Endothelial cell of umbilical vein (primary cell): ENCODE measurements around the gene EIF2B5. TPM values are rescaled to one million over a fixed set of nuclear protein-coding genes. Genes with fewer than 3 reads are reported as not detected.

Source experiments
- BruUV-seq: library from RNA; stranded (reverse); fragments of 400-500 nt; replicated peaks from 2 replicates; lab custom pipeline; 2021; lab: Mats Ljungman, UMichigan
- CTCF ChIA-PET: fragments of 300-600, 350-600 bp; sonication (Branson Sonifier 250); formaldehyde crosslinking; loops from one replicate; lab custom pipeline; 2021; ENCODE audit warnings: antibody characterized with exemption, inconsistent platforms; lab: Charles Lee
- POLR2A ChIA-PET: fragments of 300-600, 350-600 bp; sonication (Branson Sonifier 250); formaldehyde crosslinking; loops from one replicate; lab custom pipeline; 2021; ENCODE audit warnings: antibody characterized with exemption, inconsistent platforms; lab: Charles Lee
- DNase-seq: peaks from one replicate; pipeline ENCODE4 v3.0.0-alpha.2; 2011; ENCODE audit warnings: low read depth, low spot score
- FAIRE-seq: peaks from 2 replicates; lab custom pipeline; 2011; peaks lifted over from hg19 to GRCh38; lab: Jason Lieb, UNC
- H2AFZ ChIP-seq: 2 replicates; pipeline ENCODE4 v1.6.0; 2012; ENCODE audit warnings: low read depth, low read length, control low read depth, inconsistent platforms
- H3K27ac ChIP-seq: 2 replicates; pipeline ENCODE4 v1.5.1; 2011; ENCODE audit warnings: low read depth, mild to moderate bottlenecking, control low read depth, low read length, moderate library complexity; ENCODE audit not compliant: insufficient read depth
- H3K27me3 ChIP-seq, 2 experiments: 2 replicates each; pipeline versions ENCODE4 v1.6.0 to v1.6.1; 2011; ENCODE audit warnings: low read length in 2 of 2, mixed read lengths in 1 of 2; ENCODE audit not compliant: control insufficient read depth in 2 of 2, insufficient read depth in 2 of 2
- H3K36me3 ChIP-seq, 2 experiments: 2 replicates in 1 of 2; 3 replicates in 1 of 2; pipeline ENCODE4 v1.5.1; 2011; ENCODE audit warnings: low read length in 2 of 2, mild to moderate bottlenecking in 1 of 2, moderate library complexity in 1 of 2; ENCODE audit not compliant: control insufficient read depth in 2 of 2, insufficient read depth in 2 of 2; ENCODE audit errors: extremely low read depth in 1 of 2
- H3K4me1 ChIP-seq: 3 replicates; pipeline ENCODE4 v1.5.1; 2011; ENCODE audit warnings: mild to moderate bottlenecking, low read length; ENCODE audit not compliant: control insufficient read depth, insufficient read depth; ENCODE audit errors: extremely low read depth
- H3K4me2 ChIP-seq: 2 replicates; pipeline ENCODE4 v1.6.1; 2011; ENCODE audit warnings: low read length, control low read depth, mixed read lengths; ENCODE audit not compliant: insufficient read depth
- H3K4me3 ChIP-seq, 3 experiments: fragments of 200-600 bp in 1 of 3; sonication (generic), shearing (Covaris generic) in 1 of 3; replicated peaks in 1 of 3; 2 replicates each; pipeline ENCODE4 v1.5.1; 2011 to 2016; ENCODE audit warnings: control low read depth in 3 of 3, low read length in 3 of 3, mild to moderate bottlenecking in 2 of 3, inconsistent platforms in 1 of 3, low read depth in 1 of 3, moderate library complexity in 1 of 3; ENCODE audit not compliant: insufficient read depth in 1 of 3
- H3K79me2 ChIP-seq: 2 replicates; pipeline ENCODE4 v1.6.0; 2012; ENCODE audit warnings: low read length, inconsistent platforms; ENCODE audit not compliant: control insufficient read depth, insufficient read depth
- H3K9ac ChIP-seq: replicated peaks from 2 replicates; pipeline ENCODE3; 2011; ENCODE audit warnings: low read length, control low read depth; ENCODE audit not compliant: insufficient read depth; ENCODE audit errors: extremely low read depth
- H3K9me1 ChIP-seq: replicated peaks from 3 replicates; pipeline ENCODE4 v1.6.0; 2011; ENCODE audit warnings: mild to moderate bottlenecking, low read length; ENCODE audit not compliant: control insufficient read depth, insufficient read depth; ENCODE audit errors: extremely low read depth
- H3K9me3 ChIP-seq: replicated peaks from 2 replicates; pipeline ENCODE4 v1.5.1; 2012; ENCODE audit warnings: low read length, inconsistent platforms; ENCODE audit not compliant: control insufficient read depth, insufficient read depth
- H4K20me1 ChIP-seq: replicated peaks from 2 replicates; pipeline ENCODE3; 2011; ENCODE audit warnings: mild to moderate bottlenecking, low read length; ENCODE audit not compliant: control insufficient read depth, insufficient read depth; ENCODE audit errors: extremely low read depth
- EZH2 ChIP-seq: IDR thresholded peaks from 2 replicates; pipeline ENCODE4 v1.6.1; 2012; ENCODE audit warnings: borderline replicate concordance, low read depth, mild to moderate bottlenecking, moderate library complexity, low read length, inconsistent platforms; ENCODE audit not compliant: severe bottlenecking
- JUN ChIP-seq: IDR thresholded peaks from 2 replicates; pipeline ENCODE4 v1.6.1; 2011; ENCODE audit warnings: borderline replicate concordance, low read depth; ENCODE audit not compliant: insufficient read length, insufficient read depth
- MYC ChIP-seq: IDR thresholded peaks from one replicate; pipeline ENCODE4 v1.6.1; 2011; ENCODE audit warnings: mild to moderate bottlenecking, low read depth, low read length
- POLR2A ChIP-seq: IDR thresholded peaks from 2 replicates; pipeline ENCODE4 v1.6.1; 2012; ENCODE audit warnings: low read depth, mild to moderate bottlenecking, control low read depth, low read length
- POLR2AphosphoS5 ChIP-seq: IDR thresholded peaks from 2 replicates; pipeline ENCODE4 v1.6.1; 2012; ENCODE audit warnings: low read depth, mild to moderate bottlenecking, control low read depth, low read length, moderate library complexity; ENCODE audit not compliant: insufficient read depth
- dilution Hi-C: fragments of 300-500 bp; cut with MboI; formaldehyde crosslinking; loops from one replicate; pipeline ENCODE4 v1.15.0; 2019; ENCODE audit warnings: low sequenced_read_pairs; ENCODE audit not compliant: extremely low pct_ligation_motif_present
- intact Hi-C: fragments of 100-400 bp; cut with micrococcal nuclease; formaldehyde crosslinking; loops from one replicate; pipeline ENCODE4 v1.10.0; 2022
- polyA plus RNA-seq, 4 experiments: library from polyadenylated mRNA; depleted of rRNA in 3 of 4; stranded (reverse) in 3 of 4; unstranded in 1 of 4; fragments of >200 nt; gene quantifications; 2 replicates each; pipeline versions ENCODE4 v1.2.1 to v1.2.3, GENCODE V29; 2011 to 2012; ENCODE audit warnings: missing spikeins in 1 of 4
- total RNA-seq: library from RNA; stranded (reverse); gene quantifications from 2 replicates; pipeline ENCODE4 v1.2.3, GENCODE V29; 2021
- TF ChIP-seq, protein P1 (sequence below), 2 donors: IDR thresholded peaks; 1 replicate in 1 of 2; 2 replicates in 1 of 2; pipeline ENCODE4 v1.5.1; 2011; ENCODE audit warnings: low read length in 2 of 2, mild to moderate bottlenecking in 2 of 2, moderate library complexity in 2 of 2, control low read depth in 1 of 2, inconsistent platforms in 1 of 2, low read depth in 1 of 2; ENCODE audit not compliant: insufficient read depth in 1 of 2; ENCODE audit errors: extremely low read depth in 1 of 2
- TF ChIP-seq, protein P2 (sequence below): IDR thresholded peaks from 2 replicates; pipeline ENCODE4 v1.6.1; 2011; ENCODE audit not compliant: insufficient read depth, insufficient read length

The EIF2B5 gene
- total and polyA plus RNA-seq, 2 donors (not counting 3 experiments of a cell fraction or from before 2014, with no cell fraction given): 42.7 to 44.7 TPM

DNA sequence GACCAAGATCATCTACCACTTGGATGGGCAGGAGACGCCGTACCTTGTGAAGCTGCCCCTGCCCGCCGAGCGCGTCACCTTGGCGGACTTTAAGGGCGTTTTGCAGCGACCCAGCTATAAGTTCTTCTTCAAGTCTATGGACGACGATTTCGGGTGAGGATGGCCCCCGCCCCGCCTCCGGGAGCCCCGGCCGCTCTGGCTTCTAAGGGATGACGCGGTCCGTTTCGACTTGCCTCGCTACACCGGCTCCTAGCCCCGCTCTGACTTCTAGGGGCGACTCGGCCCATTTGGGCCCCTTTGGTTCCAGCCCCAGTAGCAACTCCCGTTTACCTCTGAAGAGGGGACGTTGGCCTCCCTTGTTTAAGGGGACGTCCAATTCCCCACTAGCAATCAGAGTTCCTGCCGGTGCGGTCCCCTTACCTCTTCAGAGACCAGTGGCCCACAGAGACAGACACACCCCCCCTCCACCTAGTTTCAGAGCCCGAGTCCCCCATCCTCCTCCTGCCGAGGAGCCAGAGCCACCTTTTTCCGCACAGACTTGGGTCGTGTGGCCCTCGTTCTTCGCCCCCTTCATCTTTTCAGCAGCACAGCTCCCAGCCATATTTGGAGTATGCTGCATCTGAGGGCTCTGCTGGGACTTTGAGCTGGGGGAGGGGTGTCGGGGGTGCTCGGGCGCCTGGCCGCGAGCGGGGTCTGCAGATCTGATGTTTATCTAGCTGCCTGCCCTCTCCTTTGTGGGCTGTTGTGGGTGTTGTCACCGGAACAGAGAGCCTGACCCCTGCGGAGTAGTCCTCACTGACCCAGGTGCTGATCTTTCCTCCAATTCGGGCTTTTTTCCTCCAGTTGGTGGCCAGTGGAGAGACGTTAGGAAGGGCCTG is 20.7 kb downstream of the EIF2B5 start:
- TF ChIP-seq JUN (no peak), POLR2AphosphoS5 (no peak), MYC (no peak), EZH2 (no peak), POLR2A (no peak)
- TF ChIP-seq, protein P1, sequence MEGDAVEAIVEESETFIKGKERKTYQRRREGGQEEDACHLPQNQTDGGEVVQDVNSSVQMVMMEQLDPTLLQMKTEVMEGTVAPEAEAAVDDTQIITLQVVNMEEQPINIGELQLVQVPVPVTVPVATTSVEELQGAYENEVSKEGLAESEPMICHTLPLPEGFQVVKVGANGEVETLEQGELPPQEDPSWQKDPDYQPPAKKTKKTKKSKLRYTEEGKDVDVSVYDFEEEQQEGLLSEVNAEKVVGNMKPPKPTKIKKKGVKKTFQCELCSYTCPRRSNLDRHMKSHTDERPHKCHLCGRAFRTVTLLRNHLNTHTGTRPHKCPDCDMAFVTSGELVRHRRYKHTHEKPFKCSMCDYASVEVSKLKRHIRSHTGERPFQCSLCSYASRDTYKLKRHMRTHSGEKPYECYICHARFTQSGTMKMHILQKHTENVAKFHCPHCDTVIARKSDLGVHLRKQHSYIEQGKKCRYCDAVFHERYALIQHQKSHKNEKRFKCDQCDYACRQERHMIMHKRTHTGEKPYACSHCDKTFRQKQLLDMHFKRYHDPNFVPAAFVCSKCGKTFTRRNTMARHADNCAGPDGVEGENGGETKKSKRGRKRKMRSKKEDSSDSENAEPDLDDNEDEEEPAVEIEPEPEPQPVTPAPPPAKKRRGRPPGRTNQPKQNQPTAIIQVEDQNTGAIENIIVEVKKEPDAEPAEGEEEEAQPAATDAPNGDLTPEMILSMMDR (IDR thresholded peaks at IDR 0.05; ENCODE audit: extremely low read depth in 1 of 2, insufficient read depth in 1 of 2, low read depth in 1 of 2, low read length in 2 of 2): no peak
- TF ChIP-seq, protein P2, sequence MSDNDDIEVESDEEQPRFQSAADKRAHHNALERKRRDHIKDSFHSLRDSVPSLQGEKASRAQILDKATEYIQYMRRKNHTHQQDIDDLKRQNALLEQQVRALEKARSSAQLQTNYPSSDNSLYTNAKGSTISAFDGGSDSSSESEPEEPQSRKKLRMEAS: no peak
- Histone ChIP-seq H3K36me3 (no peaks in the 10 kb centered on the region), H2AFZ (peak overlapping the region; percentile 83), H3K4me3 (peak overlapping the region; percentile 78 to 87 (median 83)), H3K27ac (peak overlapping the region; percentile 25), H4K20me1 (peaks cover 3% of the 10 kb centered on the region), H3K9me3 (no peaks in the 10 kb centered on the region), H3K79me2 (peaks cover 48% of the 10 kb centered on the region), H3K4me2 (peak overlapping the region; percentile 97), H3K9ac (peak overlapping the region; percentile 80), H3K9me1 (no peaks in the 10 kb centered on the region), H3K27me3 (no peaks in the 10 kb centered on the region), H3K4me1 (peaks cover 25% of the 10 kb centered on the region)
- FAIRE-seq: peak; percentile 43
- CTCF ChIA-PET: interaction anchor here (0.7 to 2.6 kb wide), 8 partner anchors 11 to 252 kb away, joined by 3 to 11 read pairs (median 4); partner anchors contain the start of genes ABCF3, AP2M1 and EIF2B5
- dilution Hi-C loops (no loop called here), intact Hi-C loops (loop anchor here (1.0 kb wide), 2 partner anchors 21 to 94 kb away; partner anchors contain the start of gene EIF2B5)
- POLR2A ChIA-PET: interaction anchor here (0.7 to 1.1 kb wide), 2 partner anchors 18 to 19 kb away, joined by 3 to 6 read pairs; partner anchors contain the start of gene AP2M1
- TSS peak; percentile 30 for BruUV-seq
- DNase-seq: peak; percentile 55
